Fibroblast of skin of scalp (primary cell): ENCODE measurements around the gene HORMAD2.
"Not testable (repeated sequence)": the region's sequence is repeated elsewhere in the genome, so short reads cannot be mapped to it uniquely, and the experiment has no call there.

Source experiments
- DNase-seq: peaks from one replicate; pipeline ENCODE4 v3.0.0-alpha.2; 2013

Gene HORMAD2

DNA sequence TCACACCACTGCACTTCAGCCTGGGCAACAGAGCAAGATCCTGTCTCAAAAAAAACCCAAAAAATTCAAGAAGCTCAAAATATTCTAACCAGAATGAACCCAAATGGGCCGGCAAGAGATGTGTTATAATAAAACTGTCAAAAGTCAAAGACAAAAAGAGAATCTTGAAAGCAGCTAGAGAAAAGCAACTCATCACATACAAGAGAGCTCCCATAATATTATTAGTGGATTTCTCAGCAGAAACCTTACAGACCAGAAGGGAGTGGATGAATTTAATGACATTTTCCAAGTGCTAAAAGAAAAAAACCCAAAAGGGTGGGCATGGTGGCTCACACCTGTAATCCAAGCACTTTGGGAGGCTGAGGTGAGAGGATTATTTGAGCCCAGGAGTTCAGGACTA lies 22.9 kb upstream of the HORMAD2 start:
- DNase-seq = no peak

GRCh38 chr22:30059346-30060020 lies 20.8 kb upstream of the HORMAD2 start:
- not testable (repeated sequence) for DNase-seq

- not testable (repeated sequence) for DNase-seq
Observed at GRCh38 chr22:30061094-30061493, 19.2 kb upstream of the HORMAD2 start.

- DNase-seq = no peak
Observed at GRCh38 chr22:30062259-30062658, 18.0 kb upstream of the HORMAD2 start.

- no peak for DNase-seq
Observed at GRCh38 chr22:30062950-30063349, 17.3 kb upstream of the HORMAD2 start.

DNA sequence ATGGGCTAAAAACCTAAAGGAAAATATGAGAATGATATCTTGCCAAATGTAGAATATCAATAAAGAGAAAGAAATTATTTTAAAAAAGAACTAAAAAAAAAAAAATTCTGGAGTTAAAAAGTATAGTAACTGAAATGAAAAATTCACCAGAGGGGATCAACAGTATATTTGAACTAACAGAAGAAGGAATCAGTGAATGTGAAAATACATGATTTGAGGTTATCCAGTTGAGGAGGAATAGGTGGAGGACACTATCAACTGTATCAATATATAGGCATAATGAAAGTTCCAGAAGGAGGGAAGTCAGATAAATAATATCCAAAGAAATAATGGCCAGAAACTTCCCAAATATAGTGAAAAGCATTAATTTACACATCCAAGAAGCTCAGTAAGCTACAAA lies 16.1 kb upstream of the HORMAD2 start:
- no peak for DNase-seq

GRCh38 chr22:30073743-30074142 lies 6.5 kb upstream of the HORMAD2 start:
- no peak for DNase-seq

- no peak for DNase-seq
Observed at GRCh38 chr22:30074147-30074546, 6.1 kb upstream of the HORMAD2 start.

DNA sequence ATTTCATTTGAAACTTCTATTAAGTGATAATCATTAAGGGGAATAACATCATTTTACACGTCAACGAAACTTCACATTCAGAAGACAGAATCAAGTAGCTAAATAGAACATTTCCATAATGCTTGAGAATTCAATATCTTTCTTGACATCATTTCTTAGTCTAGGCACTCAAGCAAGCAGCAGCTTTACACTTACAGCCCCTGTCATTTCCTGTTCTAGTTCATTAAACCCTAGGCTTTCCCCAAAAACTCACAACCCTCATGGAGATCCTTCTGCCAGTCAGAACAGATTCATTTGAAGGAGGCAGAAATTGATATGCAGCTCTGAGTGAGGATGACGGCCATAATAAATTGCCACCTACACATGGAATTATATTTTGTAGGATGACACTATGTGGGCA lies 5.3 kb upstream of the HORMAD2 start:
- no peak for DNase-seq

DNA sequence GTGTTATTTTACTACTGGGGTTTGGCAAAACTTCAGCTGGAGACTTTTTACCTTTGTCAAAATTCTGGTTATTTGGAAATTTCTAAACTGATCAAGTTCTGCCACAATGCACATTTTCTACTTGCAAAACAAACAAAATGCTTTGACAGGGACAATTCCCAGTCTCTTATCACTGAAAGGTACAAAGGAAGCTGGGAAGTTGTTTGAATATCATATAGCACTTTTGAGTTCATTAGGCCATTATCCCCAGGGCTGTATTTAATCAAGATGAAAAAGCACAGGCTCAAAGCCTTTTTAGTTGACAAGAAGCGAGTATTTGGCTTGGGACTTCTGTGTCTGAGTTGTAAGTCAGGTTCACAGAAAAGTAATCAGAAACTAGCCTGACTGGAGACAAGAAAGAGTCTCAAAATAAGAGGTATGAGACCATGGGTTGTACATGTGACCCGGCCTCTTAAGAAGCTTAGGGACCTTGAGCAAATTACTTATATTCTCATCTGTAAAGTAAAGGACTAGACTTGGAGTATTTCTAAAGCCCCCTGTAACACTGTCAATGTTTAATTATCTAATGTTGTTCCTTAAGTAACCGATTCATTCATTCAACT lies 2.9 kb upstream of the HORMAD2 start:
- DNase-seq = no peak

GRCh38 chr22:30078320-30079311 lies 1.6 kb upstream of the HORMAD2 start:
- no peak for DNase-seq

DNA sequence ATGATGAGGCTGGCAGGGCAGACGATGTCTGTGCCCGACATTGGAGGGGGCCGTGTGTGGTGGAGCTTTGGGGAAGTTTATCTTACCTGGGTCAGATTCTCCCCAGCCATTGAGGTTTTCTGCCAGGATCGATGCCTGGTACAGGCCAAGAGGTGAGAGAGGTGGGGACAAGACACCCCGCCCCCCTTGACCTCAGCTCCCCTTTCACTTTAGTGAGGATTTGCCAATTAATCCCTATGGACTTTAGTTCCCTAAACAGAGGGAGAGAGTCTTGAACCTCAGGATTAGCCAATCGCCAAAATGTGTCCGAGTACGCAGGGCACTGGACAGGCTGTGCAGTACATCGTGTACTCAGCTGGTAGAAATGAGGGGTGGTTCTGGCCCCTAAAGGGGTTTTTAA lies 541 bp downstream of the HORMAD2 start:
- no peak for DNase-seq

DNA sequence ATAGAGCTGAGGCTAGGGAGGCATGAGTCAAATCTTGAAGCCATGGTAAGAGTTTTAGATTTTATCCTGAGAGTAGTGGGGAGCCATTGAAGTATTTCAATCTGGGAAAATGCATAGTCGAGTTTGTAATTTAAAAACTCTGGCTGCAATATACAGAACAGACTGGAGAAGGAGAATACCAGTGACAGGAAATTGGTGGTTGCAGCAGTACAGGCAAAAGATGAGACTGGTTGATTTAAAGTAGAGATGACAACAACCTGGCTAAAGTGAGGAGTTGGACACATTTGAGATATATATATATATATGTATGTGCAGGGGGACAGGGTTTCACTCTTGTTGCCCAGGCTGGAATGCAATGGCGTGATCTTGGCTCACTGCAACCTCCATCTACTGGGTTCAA lies 6.2 kb downstream of the HORMAD2 start:
- DNase-seq = no peak

DNA sequence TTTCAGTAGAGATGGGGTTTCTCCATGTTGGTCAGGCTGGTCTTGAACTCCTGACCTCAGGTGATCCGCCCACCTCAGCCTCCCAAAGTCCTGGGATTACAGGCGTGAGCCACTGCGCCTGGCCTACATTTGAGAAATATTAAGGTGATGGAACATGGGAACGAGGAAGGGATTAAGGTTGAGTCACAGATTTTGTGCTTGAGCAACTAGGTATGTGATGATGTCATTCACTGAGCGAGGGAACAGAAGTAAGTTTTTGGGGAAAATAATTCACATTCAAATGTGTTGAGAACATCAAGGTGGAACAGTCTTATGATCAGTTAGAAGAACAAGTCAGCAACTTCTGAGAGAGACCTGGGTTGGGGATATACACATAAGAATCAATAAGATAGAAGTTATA lies 6.8 kb downstream of the HORMAD2 start:
- not testable (repeated sequence) for DNase-seq

DNA sequence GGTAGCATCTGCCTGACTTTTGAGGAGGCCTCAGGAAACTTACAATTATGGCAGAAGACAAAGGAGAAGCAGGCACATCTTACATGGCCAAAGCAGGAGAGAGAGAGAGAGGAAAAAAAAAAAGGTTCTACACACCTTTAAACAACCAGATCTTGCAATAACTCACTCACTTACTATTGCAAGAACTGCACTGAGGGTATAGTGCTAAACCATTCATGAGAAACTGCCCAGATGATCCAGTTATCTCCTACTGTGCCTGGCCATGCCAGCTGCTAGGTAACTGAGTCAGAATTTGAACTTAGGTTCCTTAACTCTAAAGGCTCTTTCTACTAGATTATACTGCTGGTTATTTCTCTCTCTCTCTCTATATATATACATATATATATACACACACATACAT lies 7.3 kb downstream of the HORMAD2 start:
- DNase-seq = no peak

GRCh38 chr22:30088468-30088867 lies 8.2 kb downstream of the HORMAD2 start:
- no peak for DNase-seq

- no peak for DNase-seq
Observed at GRCh38 chr22:30089655-30089974, 9.4 kb downstream of the HORMAD2 start.

DNA sequence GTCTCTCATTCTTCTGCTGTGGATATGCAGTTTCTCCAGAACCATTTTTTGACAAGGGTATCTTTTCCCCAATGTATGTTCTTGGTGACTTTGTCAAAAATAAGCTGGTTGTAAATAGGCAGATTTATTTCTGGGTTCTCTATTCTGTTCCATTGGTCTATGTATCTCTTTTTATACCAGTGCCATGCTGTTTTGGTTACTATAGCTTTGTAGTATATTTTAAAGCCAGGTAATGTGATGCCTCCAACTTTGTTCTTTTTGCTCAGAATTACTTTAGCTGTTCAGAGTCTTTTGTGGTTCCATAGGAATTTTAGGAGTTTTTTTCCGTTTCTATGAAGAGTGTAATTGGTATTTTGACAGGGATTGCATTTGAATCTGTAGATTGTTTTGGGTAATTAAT lies 12.4 kb downstream of the HORMAD2 start:
- DNase-seq = no peak

DNA sequence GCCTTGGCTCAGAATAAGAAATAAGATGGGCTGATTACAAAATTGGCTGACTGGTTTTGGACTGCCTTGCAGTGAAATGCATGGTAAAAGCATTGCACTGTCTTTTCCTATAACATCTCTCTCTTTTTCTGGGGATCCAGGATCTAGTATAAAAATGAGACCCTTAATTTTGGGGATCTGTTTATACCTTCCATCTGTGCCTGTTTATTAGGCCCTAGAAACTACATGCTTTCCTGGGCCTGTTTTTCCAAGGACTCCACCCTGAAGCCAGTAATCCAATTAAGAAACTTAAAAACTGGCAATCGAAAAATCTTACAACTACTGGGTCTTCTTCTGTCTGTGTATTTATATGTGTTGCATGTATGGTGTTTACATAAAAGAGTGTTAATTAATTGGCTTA lies 14.5 kb downstream of the HORMAD2 start:
- DNase-seq = no peak

GRCh38 chr22:30097861-30098260 lies 17.6 kb downstream of the HORMAD2 start:
- no peak for DNase-seq

- not testable (repeated sequence) for DNase-seq
Observed at GRCh38 chr22:30100770-30101169, 20.5 kb downstream of the HORMAD2 start.

DNA sequence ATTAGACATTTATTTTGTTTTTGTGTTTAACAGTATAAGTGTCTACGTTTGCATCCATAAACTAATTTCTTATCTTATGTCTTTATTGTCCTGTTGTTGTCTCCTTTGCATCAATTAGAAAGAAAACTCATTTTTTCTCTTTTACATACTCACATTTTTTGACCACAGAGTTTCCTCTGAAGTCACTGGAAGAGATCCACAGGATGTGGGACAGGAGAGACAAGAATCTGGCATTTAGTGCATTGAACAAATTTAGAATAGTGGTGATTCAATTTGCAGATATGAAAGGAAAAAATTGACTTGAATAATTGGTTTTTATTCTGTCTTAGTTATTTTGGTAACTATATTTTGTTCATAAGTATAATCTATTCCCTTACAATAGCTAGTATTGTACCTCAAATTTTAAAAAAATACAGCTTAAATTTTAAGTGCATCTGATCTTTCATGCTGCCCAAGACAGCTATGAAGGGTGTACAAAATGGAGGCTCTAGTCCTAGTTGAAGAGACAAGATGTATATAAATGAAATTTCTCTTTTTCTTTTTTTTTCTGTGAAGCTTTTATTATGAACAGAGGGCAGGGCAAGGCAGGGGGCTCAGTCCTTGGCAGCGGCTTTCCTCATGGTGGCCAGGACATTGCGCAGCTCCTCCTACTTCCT lies 24.4 kb downstream of the HORMAD2 start:
- DNase-seq = peak; percentile 27

DNA sequence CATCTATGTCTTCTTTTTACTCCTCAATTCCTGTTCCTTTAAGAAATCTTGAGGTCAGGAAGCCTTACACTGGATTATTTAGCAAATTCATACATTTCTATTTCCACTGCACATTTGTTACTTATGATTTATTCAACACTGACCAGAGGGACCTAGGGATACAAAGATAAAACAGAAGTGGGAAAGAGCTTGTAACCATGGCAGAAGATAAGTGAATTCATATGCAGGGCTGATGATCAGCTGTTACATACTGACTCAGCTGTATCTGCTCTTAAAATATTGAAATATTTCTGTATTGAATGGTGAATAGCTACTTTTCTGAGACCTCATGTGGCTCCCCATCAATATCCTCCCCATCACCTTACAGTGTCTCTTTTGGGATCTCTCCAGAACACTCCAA lies 25.2 kb downstream of the HORMAD2 start:
- no peak for DNase-seq
